Astrocyte (in vitro differentiated cells and primary cell): ENCODE measurements around the gene AFAP1L2. TPM values are rescaled to one million over a fixed set of nuclear protein-coding genes. Genes with fewer than 3 reads are reported as not detected.

Experiments
- DNase-seq: peaks from one replicate; pipeline ENCODE4 v3.0.0-alpha.2; 2010; ENCODE audit warnings: low read depth
- FAIRE-seq: peaks from 2 replicates; lab custom pipeline; 2011; peaks lifted over from hg19 to GRCh38; lab: Jason Lieb, UNC
- H2AFZ ChIP-seq: 2 replicates; pipeline ENCODE4 v1.6.0; 2012; ENCODE audit warnings: low read depth, low read length, inconsistent platforms
- H3K27ac ChIP-seq: 2 replicates; pipeline ENCODE4 v1.5.1; 2011; ENCODE audit warnings: low read depth, low read length, inconsistent platforms
- H3K27me3 ChIP-seq: 2 replicates; pipeline ENCODE4 v1.6.0; 2011; ENCODE audit warnings: low read length, inconsistent platforms; ENCODE audit not compliant: insufficient read depth
- H3K36me3 ChIP-seq: 2 replicates; pipeline ENCODE4 v1.5.1; 2011; ENCODE audit warnings: low read length, inconsistent platforms; ENCODE audit not compliant: insufficient read depth
- H3K4me1 ChIP-seq: 2 replicates; pipeline ENCODE4 v1.5.1; 2011; ENCODE audit warnings: low read length, inconsistent platforms; ENCODE audit not compliant: insufficient read depth
- H3K4me2 ChIP-seq: 2 replicates; pipeline ENCODE4 v1.6.0; 2012; ENCODE audit warnings: low read length, inconsistent platforms
- H3K4me3 ChIP-seq: 2 replicates; pipeline ENCODE4 v1.5.1; 2011; ENCODE audit warnings: low read depth, mild to moderate bottlenecking, low read length, inconsistent platforms; ENCODE audit not compliant: insufficient read depth
- H3K79me2 ChIP-seq: 2 replicates; pipeline ENCODE4 v1.6.0; 2012; ENCODE audit warnings: mild to moderate bottlenecking, low read length, inconsistent platforms; ENCODE audit not compliant: insufficient read depth
- H3K9ac ChIP-seq: 2 replicates; pipeline ENCODE4 v1.6.0; 2012; ENCODE audit warnings: mild to moderate bottlenecking, low read length, inconsistent platforms
- H3K9me3 ChIP-seq: 2 replicates; pipeline ENCODE4 v1.5.1; 2012; ENCODE audit warnings: low read depth, mild to moderate bottlenecking, low read length, inconsistent platforms; ENCODE audit not compliant: insufficient read depth
- H4K20me1 ChIP-seq: 2 replicates; pipeline ENCODE4 v1.6.0; 2012; ENCODE audit warnings: low read length, inconsistent platforms; ENCODE audit not compliant: insufficient read depth
- H3K27ac Mint-ChIP-seq: one replicate; pipeline ENCODE4 v1.8.0; 2021; ENCODE audit warnings: mild to moderate bottlenecking, mixed read lengths; ENCODE audit not compliant: unreplicated experiment
- H3K27me3 Mint-ChIP-seq: one replicate; pipeline ENCODE4 v1.8.0; 2021; ENCODE audit warnings: low read depth, mixed read lengths; ENCODE audit not compliant: unreplicated experiment
- H3K36me3 Mint-ChIP-seq: one replicate; pipeline ENCODE4 v1.8.0; 2021; ENCODE audit warnings: low read depth, mixed read lengths; ENCODE audit not compliant: unreplicated experiment
- H3K4me1 Mint-ChIP-seq: one replicate; pipeline ENCODE4 v1.8.0; 2021; ENCODE audit warnings: low read depth, mixed read lengths; ENCODE audit not compliant: unreplicated experiment
- H3K4me3 Mint-ChIP-seq: one replicate; pipeline ENCODE4 v1.8.0; 2021; ENCODE audit warnings: mild to moderate bottlenecking, moderate library complexity, mixed read lengths; ENCODE audit not compliant: unreplicated experiment
- H3K9me3 Mint-ChIP-seq: one replicate; pipeline ENCODE4 v1.8.0; 2021; ENCODE audit warnings: mild to moderate bottlenecking, mixed read lengths; ENCODE audit not compliant: unreplicated experiment
- EZH2 ChIP-seq: IDR thresholded peaks from 2 replicates; pipeline ENCODE4 v1.6.1; 2012; ENCODE audit warnings: mild to moderate bottlenecking, low read length, inconsistent platforms; ENCODE audit not compliant: insufficient read depth
- total RNA-seq: library from RNA; stranded (reverse); gene quantifications from 2 replicates; pipeline ENCODE4 v1.2.1, GENCODE V29; 2021
- TF ChIP-seq, protein P1 (sequence below): IDR thresholded peaks from 2 replicates; pipeline ENCODE4 v1.5.1; 2011; ENCODE audit warnings: low read depth, mild to moderate bottlenecking, inconsistent platforms, low read length, moderate library complexity; ENCODE audit not compliant: insufficient read depth

AFAP1L2 gene
- total RNA-seq, 1 donor from 2014 or later, result 26.6 TPM

DNA sequence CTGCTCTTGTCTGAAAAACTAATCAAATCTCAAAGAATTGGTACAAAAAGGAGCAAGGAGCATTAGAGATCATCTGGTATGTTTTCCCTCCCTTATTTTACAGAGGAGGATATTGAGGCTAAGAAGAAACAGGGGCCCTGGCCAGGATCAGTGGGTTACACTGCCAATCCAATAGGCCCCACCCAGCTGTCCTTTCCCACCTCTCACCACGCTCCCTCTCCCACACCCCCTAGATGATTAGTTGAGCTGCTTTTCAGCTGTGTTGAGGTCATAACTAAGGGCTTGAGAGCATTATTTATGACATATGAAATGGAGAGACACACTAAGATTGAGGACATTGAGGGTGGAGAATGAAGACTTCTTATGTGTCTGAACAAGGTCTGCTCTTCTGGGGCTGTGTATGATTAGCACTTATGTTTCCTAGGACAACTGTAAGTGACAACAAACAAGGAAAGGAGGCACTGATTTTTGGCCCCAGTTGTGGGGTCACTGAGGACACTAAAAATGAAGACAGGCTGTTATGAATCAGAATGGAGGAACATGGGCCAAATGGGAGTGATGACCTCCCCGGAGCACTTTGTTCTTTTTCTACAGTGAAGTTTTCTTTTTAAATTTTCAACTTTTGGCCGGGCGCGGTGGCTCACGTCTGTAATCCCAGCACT, 138.8 kb downstream of the AFAP1L2 start:
- no peak for TF ChIP-seq EZH2
- TF ChIP-seq, protein P1, sequence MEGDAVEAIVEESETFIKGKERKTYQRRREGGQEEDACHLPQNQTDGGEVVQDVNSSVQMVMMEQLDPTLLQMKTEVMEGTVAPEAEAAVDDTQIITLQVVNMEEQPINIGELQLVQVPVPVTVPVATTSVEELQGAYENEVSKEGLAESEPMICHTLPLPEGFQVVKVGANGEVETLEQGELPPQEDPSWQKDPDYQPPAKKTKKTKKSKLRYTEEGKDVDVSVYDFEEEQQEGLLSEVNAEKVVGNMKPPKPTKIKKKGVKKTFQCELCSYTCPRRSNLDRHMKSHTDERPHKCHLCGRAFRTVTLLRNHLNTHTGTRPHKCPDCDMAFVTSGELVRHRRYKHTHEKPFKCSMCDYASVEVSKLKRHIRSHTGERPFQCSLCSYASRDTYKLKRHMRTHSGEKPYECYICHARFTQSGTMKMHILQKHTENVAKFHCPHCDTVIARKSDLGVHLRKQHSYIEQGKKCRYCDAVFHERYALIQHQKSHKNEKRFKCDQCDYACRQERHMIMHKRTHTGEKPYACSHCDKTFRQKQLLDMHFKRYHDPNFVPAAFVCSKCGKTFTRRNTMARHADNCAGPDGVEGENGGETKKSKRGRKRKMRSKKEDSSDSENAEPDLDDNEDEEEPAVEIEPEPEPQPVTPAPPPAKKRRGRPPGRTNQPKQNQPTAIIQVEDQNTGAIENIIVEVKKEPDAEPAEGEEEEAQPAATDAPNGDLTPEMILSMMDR, result no peak
- no peak for FAIRE-seq
- Histone ChIP-seq H2AFZ (no peak overlapping the region), H3K27ac (no peak overlapping the region), H3K4me2 (no peak overlapping the region), H3K9ac (no peak overlapping the region), H3K27me3 (no peaks in the 10 kb centered on the region), H3K4me3 (no peak overlapping the region), H3K79me2 (no peaks in the 10 kb centered on the region), H3K36me3 (no peaks in the 10 kb centered on the region), H3K9me3 (no peaks in the 10 kb centered on the region), H4K20me1 (no peaks in the 10 kb centered on the region), H3K4me1 (peaks cover 16% of the 10 kb centered on the region)
- peak; percentile 27 for DNase-seq
- Mint-ChIP-seq H3K27me3 (no peaks in the 10 kb centered on the region), H3K36me3 (no peaks in the 10 kb centered on the region), H3K27ac (no peak overlapping the region), H3K4me3 (no peak overlapping the region), H3K4me1 (peaks cover 19% of the 10 kb centered on the region), H3K9me3 (no peaks in the 10 kb centered on the region)

DNA sequence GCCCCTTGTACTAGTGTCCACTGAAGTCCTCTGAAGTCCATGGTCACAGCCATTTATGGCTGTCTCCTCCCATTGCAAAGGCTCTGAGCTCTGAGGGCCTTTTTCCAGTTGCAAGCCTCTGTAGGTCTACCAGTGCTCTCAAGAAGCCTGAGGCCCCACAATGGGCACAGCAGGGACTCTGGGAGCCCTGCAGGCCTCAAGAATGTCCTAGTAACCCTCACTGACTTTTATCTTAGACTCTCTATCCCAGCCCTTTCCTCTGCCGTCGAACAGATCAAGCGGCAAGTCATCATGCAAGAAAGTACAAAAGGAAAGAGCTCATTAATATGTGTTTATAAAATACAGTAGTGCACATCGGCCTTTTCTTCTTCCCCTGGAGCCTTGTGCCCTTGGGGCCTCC, 141.8 kb downstream of the AFAP1L2 start:
- FAIRE-seq (no peak), DNase-seq (no peak)
- no peak overlapping the region for H3K4me3 Mint-ChIP-seq
- Histone ChIP-seq H3K27me3 (no peaks in the 10 kb centered on the region), H4K20me1 (no peaks in the 10 kb centered on the region), H3K9ac (no peak overlapping the region), H3K9me3 (no peaks in the 10 kb centered on the region), H3K4me1 (peaks cover 24% of the 10 kb centered on the region), H3K4me2 (no peak overlapping the region), H3K79me2 (no peaks in the 10 kb centered on the region), H3K36me3 (no peaks in the 10 kb centered on the region), H3K27ac (no peak overlapping the region), H3K4me3 (no peak overlapping the region), H2AFZ (no peak overlapping the region)
- H3K27me3 Mint-ChIP-seq, result no peaks in the 10 kb centered on the region
- H3K4me1 Mint-ChIP-seq, result peaks cover 20% of the 10 kb centered on the region
- H3K36me3 Mint-ChIP-seq, result no peaks in the 10 kb centered on the region
- no peaks in the 10 kb centered on the region for H3K9me3 Mint-ChIP-seq
- TF ChIP-seq EZH2, result no peak
- no peak overlapping the region for H3K27ac Mint-ChIP-seq

DNA sequence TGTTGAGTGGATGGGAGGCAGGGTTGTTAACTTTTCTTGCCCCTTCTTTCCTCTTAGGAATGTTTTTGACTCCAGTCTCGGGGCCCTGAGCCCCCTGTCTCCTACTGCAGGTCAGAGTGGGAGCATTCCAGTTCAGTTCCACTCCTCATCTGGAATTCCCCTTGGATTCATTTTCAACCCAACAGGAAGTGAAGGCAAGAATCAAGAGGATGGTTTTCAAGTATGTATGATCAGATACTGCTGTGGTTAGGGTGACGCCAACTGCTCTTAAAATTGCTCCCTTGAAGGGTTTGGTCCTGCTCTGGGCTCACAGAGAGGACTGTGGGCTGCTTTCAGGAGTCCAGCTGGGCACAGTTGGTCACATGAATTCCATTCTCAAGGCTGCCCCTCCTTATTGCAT, 143.2 kb downstream of the AFAP1L2 start:
- Histone ChIP-seq H3K4me2 (peak overlapping the region; percentile 30), H3K9me3 (no peaks in the 10 kb centered on the region), H3K9ac (no peak overlapping the region), H3K36me3 (no peaks in the 10 kb centered on the region), H4K20me1 (no peaks in the 10 kb centered on the region), H3K27ac (no peak overlapping the region), H3K4me1 (peaks cover 19% of the 10 kb centered on the region), H3K27me3 (no peaks in the 10 kb centered on the region), H2AFZ (no peak overlapping the region), H3K79me2 (no peaks in the 10 kb centered on the region), H3K4me3 (no peak overlapping the region)
- Mint-ChIP-seq H3K4me3 (no peak overlapping the region), H3K4me1 (peaks cover 24% of the 10 kb centered on the region), H3K27ac (peak overlapping the region; percentile 83), H3K36me3 (no peaks in the 10 kb centered on the region), H3K27me3 (no peaks in the 10 kb centered on the region), H3K9me3 (no peaks in the 10 kb centered on the region)
- TF ChIP-seq, protein P1, result no peak
- no peak for TF ChIP-seq EZH2
- no peak for FAIRE-seq
- DNase-seq, result peak; percentile 94
